Right lobe of liver (tissue), 6 donors: ENCODE results near the gene ATF7. TPM values are rescaled to one million over a fixed set of nuclear protein-coding genes. Genes with fewer than 3 reads are reported as not detected.
A peak's percentile ranks its signal among the peaks of the same experiment; 100 is the strongest.

Experiments used
- ATAC-seq, 4 donors: fragments of 200-7000 bp; cut with Tn5 transposase; one replicate each; pipeline ENCODE4 v1.9.1; 2020; ENCODE audit warnings: mild to moderate bottlenecking in 4 of 4, moderate library complexity in 4 of 4
- DNase-seq, 3 donors: peaks; one replicate each; pipeline ENCODE4 v3.0.0-alpha.2; 2020
- H3K27ac ChIP-seq, 3 donors: fragments of 200-600 bp; one replicate each; pipeline ENCODE4 v1.8.0; 2022
- H3K27me3 ChIP-seq, 2 donors: fragments of 200-600 bp; one replicate each; pipeline ENCODE4 v1.8.0; 2022
- H3K36me3 ChIP-seq, 4 donors: fragments of 200-600 bp; sonication (generic) in 1 of 4; one replicate each; pipeline versions ENCODE4 v1.5.1 to v1.8.0; 2017 to 2022; ENCODE audit warnings: control low read depth in 1 of 4
- H3K4me1 ChIP-seq, 4 donors: fragments of 200-600 bp; sonication (generic) in 1 of 4; one replicate each; pipeline versions ENCODE4 v1.5.1 to v1.8.0; 2017 to 2022; ENCODE audit warnings: control low read depth in 1 of 4
- H3K4me3 ChIP-seq, 3 donors: fragments of 200-600 bp; one replicate each; pipeline ENCODE4 v1.8.0; 2022
- H3K9me3 ChIP-seq, 4 donors: fragments of 200-600 bp; sonication (generic) in 1 of 4; one replicate each; pipeline versions ENCODE4 v1.5.1 to v1.8.0; 2017 to 2022; ENCODE audit warnings: control low read depth in 1 of 4
- POLR2A ChIP-seq: fragments of 450-650 bp; IDR thresholded peaks from one replicate; pipeline ENCODE4 v1.6.1; 2017; ENCODE audit warnings: antibody characterized with exemption, mild to moderate bottlenecking
- WGBS: methylation state at CpG from one replicate; pipeline ENCODE4 v1.1.6; 2018; ENCODE audit warnings: low coverage, low lambda C conversion rate; ENCODE audit not compliant: insufficient coverage; ENCODE audit errors: missing lambda C conversion rate; 5-methylcytosine and 5-hydroxymethylcytosine counted together
- intact Hi-C, 2 donors: fragments of 100-400 bp; cut with DNase I; formaldehyde crosslinking; loops; one replicate each; pipeline versions ENCODE4 v1.11.2 to v1.14.1; 2022
- total RNA-seq, 6 experiments: library from RNA; depleted of rRNA in 2 of 6; stranded (reverse); fragments of >200 nt in 2 of 6; fragmentation: NEBNext Ultra II Directional in 3 of 6; extraction: Animal tissue kit (Norgen Biotek cat#: 25700) in 3 of 6; gene quantifications; one replicate each; pipeline versions ENCODE4 v1.1.0 to v1.2.4, GENCODE V29; 2016 to 2023
- TF ChIP-seq, protein P1 (sequence below), 4 donors: fragments of 200-600 bp in 3 of 4; fragments of 450-650 bp in 1 of 4; IDR thresholded peaks; one replicate each; pipeline versions ENCODE4 v1.5.1 to v1.8.0; 2016 to 2022; ENCODE audit warnings: antibody characterized with exemption in 4 of 4, mild to moderate bottlenecking in 2 of 4
- donor health status: DM: no; HTN: yes; CAD: no.
- donor health status: DM: no; HTN: no; CAD: no.
- donor health status: DM: no; HTN: no; CAD: no.
- donor health status: DM: no; HTN: yes; CAD: no.
- donor health status: DM: no; HTN: yes; CAD: no.

ATF7 gene
- total RNA-seq, 6 experiments from 2014 or later, result 7.9 to 18.7 (median 12.3) TPM

DNA sequence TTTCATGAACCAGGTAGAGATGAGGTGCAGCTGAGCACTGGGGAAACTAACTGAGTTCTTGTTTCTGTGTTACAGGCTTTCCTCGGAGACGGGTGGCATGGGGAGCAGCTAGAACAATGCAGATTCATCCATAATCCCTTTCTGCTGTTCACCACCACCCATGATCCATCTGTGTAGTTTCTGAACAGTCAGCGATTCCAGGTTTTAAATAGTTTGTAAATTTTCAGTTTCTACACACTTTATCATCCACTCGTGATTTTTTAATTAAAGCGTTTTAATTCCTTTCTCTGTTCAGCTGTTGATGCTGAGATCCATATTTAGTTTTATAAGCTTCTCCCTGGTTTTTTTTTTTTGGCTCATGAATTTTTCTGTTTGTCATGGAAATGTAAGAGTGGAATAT lies 146.9 kb downstream of the ATF7 start:
- Histone ChIP-seq H3K4me3 (no peak overlapping the region), H3K9me3 (no peaks in the 10 kb centered on the region), H3K27me3 (no peaks in the 10 kb centered on the region), H3K27ac (no peak overlapping the region), H3K4me1 (peaks cover 0 to 3% (median 0%) of the 10 kb centered on the region in 4 donors), H3K36me3 (peaks cover 21 to 80% (median 47%) of the 10 kb centered on the region in 4 donors)
- DNase-seq, result no peak
- intact Hi-C loops, result no loop called here
- 85% methylated on average over 5 of the region's 5 CpGs for WGBS
- ATAC-seq, result no peak
- no peak for TF ChIP-seq POLR2A

- 55% methylated on average over 1 of the region's 1 CpG for WGBS
- no peaks in the 10 kb centered on the region for H3K27me3 ChIP-seq
- H3K4me1 ChIP-seq, result peaks cover 0 to 3% (median 0%) of the 10 kb centered on the region in 4 donors
- no peak overlapping the region for H3K4me3 ChIP-seq
- DNase-seq (no peak), ATAC-seq (no peak)
- no peaks in the 10 kb centered on the region for H3K9me3 ChIP-seq
- H3K36me3 ChIP-seq, result peaks cover 21 to 85% (median 49%) of the 10 kb centered on the region in 4 donors
- no peak overlapping the region for H3K27ac ChIP-seq
- no peak for TF ChIP-seq POLR2A
- TF ChIP-seq, protein P1, sequence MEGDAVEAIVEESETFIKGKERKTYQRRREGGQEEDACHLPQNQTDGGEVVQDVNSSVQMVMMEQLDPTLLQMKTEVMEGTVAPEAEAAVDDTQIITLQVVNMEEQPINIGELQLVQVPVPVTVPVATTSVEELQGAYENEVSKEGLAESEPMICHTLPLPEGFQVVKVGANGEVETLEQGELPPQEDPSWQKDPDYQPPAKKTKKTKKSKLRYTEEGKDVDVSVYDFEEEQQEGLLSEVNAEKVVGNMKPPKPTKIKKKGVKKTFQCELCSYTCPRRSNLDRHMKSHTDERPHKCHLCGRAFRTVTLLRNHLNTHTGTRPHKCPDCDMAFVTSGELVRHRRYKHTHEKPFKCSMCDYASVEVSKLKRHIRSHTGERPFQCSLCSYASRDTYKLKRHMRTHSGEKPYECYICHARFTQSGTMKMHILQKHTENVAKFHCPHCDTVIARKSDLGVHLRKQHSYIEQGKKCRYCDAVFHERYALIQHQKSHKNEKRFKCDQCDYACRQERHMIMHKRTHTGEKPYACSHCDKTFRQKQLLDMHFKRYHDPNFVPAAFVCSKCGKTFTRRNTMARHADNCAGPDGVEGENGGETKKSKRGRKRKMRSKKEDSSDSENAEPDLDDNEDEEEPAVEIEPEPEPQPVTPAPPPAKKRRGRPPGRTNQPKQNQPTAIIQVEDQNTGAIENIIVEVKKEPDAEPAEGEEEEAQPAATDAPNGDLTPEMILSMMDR (IDR thresholded peaks at IDR 0.05), result no peak
- intact Hi-C loops, result no loop called here
Measured at GRCh38 chr12:53478865-53479264, 147.3 kb downstream of the ATF7 start.

DNA sequence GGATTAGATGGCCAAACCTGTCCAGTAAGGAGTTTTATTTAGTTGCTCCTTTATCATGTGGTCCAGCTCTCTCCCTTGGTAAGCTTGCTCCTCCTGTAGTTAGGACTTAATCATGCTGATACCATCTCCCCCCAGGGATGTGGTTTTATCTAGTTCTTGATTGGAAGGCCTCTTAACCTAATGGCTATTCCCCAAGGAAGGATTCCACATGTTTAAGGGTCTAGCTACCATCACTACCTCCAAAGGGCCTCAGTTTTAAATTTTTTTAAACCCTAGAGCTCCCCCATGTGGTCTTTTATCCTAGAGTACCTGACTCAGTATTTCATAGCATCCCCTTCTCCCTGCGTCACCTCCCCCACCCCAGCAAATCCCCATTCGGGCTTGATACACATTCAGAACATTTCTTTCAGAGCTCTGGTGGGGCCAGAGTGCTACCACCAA lies 149.4 kb downstream of the ATF7 start:
- no peaks in the 10 kb centered on the region for H3K9me3 ChIP-seq
- H3K4me3 ChIP-seq, result no peak overlapping the region
- no peak for TF ChIP-seq POLR2A
- TF ChIP-seq, protein P1 (IDR thresholded peaks at IDR 0.05), result peak in 2 of 4 donors; percentile 15 to 24
- no peaks in the 10 kb centered on the region for H3K27me3 ChIP-seq
- intact Hi-C loops, result no loop called here
- H3K36me3 ChIP-seq, result peaks cover 21 to 97% (median 59%) of the 10 kb centered on the region in 4 donors
- DNase-seq (no peak), ATAC-seq (peak in 2 of 4 donors; percentile 17 to 29)
- H3K27ac ChIP-seq, result no peak overlapping the region
- H3K4me1 ChIP-seq, result peaks cover 0 to 3% (median 0%) of the 10 kb centered on the region in 4 donors
- WGBS, result 42% methylated on average over 2 of the region's 2 CpGs

DNA sequence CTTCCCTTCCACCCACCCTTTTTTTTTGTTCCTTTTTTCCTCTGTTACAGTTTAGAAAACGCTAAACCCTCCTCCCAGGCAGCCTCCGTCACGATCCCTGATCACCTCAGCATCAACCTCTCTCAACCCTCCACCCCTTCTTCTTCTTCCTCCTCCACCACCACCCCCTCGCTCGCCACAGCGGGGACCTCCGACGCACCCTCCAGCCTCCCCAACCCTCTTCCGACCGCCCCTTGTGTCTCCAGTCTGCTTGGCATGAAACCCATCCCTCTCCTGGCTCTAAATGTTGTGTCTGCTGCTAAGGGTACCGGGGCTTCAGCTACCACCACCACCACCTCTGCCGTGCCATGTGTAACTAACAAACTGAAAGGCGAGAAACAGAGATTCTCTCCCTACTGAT lies 151.4 kb downstream of the ATF7 start:
- Histone ChIP-seq H3K9me3 (no peaks in the 10 kb centered on the region), H3K27ac (no peak overlapping the region), H3K4me1 (peaks cover 0 to 3% (median 0%) of the 10 kb centered on the region in 4 donors), H3K36me3 (peaks cover 15 to 99% (median 59%) of the 10 kb centered on the region in 4 donors), H3K4me3 (no peak overlapping the region), H3K27me3 (no peaks in the 10 kb centered on the region)
- DNase-seq (no peak), ATAC-seq (no peak)
- WGBS, result 77% methylated on average over 13 of the region's 13 CpGs
- no peak for TF ChIP-seq POLR2A
- TF ChIP-seq, protein P1 (IDR thresholded peaks at IDR 0.05), result no peak
- intact Hi-C loops, result no loop called here

DNA sequence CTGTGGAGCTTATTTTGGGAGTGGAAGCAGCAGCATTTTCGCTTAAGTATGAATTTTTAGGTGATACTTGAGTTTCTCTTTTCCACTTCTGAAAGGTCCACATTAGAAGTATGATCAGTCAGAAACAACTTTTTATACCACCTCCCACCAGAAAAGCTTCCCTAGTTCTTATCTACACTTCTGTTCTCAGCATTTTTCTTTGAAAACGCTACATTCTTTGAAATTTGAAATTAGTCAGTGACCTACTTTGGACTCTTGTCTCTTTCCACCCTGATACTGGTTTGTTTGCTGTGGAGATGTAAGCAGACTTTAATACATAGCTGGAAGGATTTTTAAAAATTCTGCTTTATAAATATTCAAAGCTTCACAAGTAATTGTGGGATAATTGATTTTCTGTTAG lies 152.1 kb downstream of the ATF7 start:
- no peak for ATAC-seq
- Histone ChIP-seq H3K9me3 (no peaks in the 10 kb centered on the region), H3K36me3 (peaks cover 14 to 99% (median 57%) of the 10 kb centered on the region in 4 donors), H3K27ac (no peak overlapping the region), H3K4me3 (no peak overlapping the region), H3K4me1 (peaks cover 0 to 3% (median 0%) of the 10 kb centered on the region in 4 donors), H3K27me3 (no peaks in the 10 kb centered on the region)
- intact Hi-C loops, result no loop called here
- DNase-seq, result no peak
- 68% methylated on average over 2 of the region's 2 CpGs for WGBS
- TF ChIP-seq, protein P1 (IDR thresholded peaks at IDR 0.05), result no peak
- TF ChIP-seq POLR2A, result no peak
